ENCODE measurements around the gene PWWP2B. TPM values are rescaled to one million over a fixed set of nuclear protein-coding genes. Genes with fewer than 3 reads are reported as not detected.
"Not testable (repeated sequence)": the region's sequence is repeated elsewhere in the genome, so short reads cannot be mapped to it uniquely, and the experiment has no call there.

The PWWP2B gene
- total RNA-seq, 1 experiment from 2014 or later, result 6.7 TPM

DNA sequence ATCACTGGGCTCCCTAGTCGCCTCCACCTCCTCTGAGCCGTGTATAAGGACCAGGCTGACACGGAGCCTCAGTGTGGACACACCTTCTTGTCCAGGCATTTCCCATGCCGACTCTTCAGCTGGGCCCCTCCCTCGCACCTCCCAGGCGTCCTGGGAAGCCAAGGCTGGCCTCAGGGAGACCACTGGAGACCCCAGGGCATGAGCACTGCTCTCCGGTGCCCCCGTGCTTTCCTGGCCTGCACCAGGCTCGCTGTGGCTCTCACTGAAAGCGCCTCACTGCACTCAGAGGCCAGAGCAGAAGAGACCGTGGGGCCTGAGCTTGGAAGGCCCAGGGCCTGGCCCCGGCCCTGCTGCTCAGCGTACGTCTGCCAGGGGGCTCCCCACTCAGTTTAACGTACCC is 33.6 kb upstream of the PWWP2B start:
- DNase-seq (ENCODE audit: low read depth), result no peak

DNA sequence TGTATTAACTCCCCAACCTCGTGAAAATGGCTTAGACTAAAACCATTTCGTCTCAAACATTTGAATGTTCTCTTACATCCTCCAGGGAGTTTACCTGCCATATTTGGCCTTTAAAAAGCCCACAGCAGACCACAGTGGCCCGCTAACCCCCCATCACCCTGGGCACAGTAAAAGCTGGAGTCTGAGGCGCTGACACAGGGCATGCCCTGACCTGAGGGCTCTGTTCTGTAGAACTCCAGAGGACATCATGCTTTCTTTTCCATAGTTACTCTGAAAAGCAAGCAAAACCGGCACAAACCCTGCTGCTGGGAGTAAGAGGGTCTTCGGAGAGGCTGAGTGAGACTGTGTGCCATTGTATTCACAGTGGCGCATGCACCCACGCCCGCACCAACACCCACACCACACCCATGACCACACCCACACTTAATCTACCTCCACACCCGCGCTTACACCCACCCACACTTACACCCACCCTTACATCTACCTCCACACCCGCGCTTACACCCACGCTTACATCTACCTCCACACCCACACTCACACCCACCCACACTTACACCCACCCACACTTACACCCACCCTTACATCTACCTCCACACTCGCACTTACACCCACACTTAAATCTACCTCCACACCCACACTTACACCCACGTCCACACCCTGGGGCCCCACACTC is 32.9 kb upstream of the PWWP2B start:
- DNase-seq (ENCODE audit: low read depth), result no peak

DNA sequence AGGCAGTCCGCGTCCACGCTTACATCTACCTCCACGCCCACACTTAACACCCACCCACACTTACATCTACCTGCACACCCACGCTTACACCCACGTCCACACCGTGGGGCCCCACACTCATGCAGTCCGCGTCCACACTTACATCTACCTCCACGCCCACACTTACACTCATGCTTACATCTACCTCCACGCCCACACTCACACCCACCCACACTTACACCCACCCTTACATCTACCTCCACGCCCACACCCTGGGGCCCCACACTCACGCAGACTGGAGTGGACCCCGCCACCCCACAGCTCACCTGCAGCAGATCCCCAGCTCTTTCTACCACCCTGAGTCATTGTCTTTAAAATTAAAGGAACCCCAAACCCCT is 32.4 kb upstream of the PWWP2B start:
- DNase-seq (ENCODE audit: low read depth), result no peak

DNA sequence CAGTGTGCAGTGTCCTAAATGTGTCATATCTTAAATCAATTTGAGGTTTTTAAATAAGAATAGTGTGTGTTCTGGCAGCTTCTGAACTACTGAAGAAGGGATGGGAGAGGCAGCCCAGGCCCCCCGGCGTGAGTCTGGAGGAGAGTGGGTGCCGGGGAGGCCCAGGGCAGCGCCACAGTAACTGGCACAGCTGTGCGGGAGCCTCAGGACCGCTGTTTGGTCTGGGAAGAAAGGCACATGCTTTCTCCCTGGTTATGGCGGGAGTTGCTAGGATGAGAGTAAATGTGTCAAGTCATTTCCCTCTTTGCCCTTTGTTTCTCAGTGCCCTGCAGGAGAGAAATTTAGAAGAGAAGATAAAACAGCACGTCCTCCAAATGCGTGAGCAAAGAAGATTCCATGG is 31.9 kb upstream of the PWWP2B start:
- no peak for DNase-seq (ENCODE audit: low read depth)

DNA sequence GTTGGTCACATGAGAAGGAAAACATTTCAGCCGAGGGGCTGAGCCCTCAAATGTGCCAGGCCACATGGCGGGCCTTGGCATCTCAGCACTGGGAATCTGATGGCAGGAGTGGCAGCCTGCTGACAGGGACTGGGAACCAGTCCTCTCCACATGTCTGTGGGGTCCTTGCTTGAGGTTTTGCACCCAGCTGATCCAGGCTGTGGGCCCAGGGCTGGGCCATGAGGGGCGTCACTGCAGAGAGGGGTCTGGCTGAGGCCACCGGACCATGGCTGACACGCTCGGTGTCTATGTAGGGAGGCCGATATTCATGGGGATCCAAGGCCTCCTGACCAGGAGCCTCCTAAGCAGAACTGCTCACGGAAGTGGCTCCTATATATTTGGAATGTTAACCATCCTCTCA is 31.0 kb upstream of the PWWP2B start:
- DNase-seq (ENCODE audit: low read depth), result no peak

DNA sequence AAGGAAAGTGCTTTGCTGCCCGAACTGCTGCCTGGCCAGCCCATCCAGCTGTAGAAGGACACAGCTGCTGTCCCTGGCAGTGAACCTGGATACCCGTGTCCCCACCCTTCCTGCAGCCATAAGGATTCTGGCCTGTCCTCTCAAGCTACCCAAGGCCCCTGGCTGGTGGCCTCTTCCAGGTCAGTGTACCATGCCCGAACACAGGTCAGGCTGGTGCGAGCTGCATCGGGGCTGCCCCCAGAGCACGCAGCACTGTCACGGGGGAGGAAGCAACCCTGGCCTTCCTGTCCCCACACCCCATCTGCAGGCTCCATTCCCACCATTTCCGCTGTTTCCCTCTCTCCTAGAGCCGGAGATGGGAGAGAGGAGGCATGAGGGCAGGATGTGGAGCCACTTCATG is 30.5 kb upstream of the PWWP2B start:
- no peak for DNase-seq (ENCODE audit: low read depth)

DNA sequence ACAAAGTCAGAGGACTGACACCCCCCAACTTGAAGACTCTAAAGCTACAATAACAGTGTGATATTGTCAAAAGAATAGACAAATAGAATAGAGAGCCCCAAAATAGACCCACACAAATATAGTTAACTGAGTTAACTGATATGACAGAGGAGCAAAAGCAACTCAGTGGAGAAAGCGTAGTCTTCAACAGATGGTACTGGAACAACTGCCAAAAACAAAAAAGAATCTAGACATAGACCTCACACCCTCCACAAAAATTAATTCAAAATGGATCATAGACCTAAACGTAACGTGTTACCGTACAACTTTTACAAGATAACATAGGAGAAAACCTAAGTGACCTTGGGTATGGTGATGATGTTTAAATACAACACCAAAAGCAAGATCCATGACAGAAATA is 28.6 kb upstream of the PWWP2B start:
- no peak for DNase-seq (ENCODE audit: low read depth)

DNA sequence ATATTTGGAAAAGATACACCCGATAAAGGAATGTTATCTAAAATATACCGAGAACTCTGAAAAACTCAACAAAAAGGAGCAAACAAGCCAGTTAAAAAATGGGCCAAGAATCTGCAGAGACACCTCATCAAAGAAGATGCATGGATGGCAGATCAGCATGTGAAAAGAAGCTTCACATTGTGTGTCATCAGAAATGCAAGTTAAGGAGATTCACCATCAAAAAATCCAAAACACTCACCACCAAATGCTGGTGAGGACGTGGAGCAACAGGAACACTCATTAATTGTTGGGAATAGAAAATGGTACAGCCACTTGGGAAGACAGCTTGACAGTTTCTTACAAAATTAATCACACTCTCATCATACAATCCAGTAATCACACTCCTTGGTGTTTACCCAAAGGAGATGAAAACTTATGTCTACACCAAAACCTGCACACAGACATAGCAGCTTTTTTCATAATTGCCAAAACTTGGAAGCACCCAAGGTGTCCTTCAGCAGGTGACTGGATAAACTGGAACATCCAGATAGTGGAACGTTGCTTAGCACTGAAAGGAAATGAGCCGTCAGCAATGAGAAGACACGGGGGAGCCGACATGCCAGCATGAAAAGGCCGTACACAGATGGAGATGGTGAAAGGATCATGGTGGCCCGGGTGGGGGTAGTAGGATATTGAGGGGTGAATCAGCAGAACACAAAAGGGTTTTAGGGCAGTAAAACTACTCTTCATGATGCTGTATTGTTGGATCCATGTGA is 27.9 kb upstream of the PWWP2B start:
- no peak for DNase-seq (ENCODE audit: low read depth)

DNA sequence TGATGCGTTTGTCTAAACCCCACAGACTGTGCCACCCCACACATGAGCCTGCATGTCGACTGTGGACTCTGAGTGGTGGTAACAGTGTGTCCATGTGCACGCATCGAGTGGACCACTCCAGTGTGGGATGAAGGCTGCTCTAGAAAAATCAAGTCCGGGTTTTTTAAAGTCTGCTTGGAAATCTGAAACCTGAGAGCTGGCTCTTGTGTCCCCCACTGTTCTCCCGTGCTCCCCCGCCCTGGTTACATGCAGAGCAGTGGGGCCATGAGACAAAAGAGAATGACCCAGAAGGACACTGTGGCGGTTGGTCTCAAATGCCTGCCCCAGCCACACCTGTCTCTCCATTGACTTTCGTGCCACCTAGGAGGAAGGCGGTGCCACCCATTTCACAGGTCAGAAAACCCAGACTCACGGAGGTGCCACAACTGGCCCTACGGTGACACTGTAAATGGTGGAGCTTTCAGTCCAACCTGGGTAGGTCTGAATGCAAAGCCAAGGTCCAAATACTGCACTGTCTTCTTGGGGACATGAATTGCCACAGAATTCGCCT is 27.3 kb upstream of the PWWP2B start:
- no peak for DNase-seq (ENCODE audit: low read depth)

DNA sequence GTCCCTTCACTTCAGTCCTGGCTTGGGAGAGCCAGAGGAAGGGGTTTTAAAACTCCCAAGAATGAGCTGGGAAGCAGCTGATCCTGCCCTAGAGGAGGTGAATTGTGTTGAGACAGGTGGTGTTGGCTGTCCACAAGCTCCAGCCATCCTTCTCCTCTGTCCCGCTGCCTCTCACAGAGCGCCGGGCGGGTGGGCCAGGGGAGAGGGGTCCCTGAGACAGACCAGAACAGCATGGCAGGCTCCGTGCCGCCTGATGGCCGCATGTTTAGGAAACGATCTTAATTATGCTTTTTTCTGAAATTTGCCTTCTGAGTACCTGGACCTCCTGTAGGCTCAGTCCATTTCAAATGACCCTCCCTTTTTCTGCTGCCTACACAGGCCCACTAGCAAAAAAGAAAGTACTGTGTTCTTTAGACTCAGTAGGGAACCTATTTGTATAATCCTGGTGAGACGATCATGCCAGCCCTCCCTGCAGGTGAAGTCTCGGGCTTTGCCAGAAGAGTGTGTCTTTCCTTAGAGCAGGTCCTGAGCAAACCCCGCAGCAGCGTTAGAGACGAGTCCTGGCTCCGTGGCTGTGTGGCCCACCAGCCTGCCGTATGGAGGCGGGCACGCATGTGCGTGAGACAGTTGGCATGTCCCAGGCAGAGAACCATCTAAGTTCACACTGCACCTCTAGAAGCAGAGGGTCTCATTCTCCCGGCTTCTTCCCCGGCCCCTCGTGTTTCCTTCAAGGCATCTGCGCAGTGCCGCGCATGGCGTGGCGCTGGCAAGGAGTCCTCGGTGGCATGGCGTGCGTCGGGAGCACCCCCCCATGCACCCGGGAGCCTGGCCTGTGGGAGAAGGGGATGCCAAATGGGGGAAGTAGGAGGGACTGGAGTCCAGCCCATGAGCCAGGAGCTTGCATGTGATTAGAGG is 26.3 kb upstream of the PWWP2B start:
- DNase-seq (ENCODE audit: low read depth), result no peak

DNA sequence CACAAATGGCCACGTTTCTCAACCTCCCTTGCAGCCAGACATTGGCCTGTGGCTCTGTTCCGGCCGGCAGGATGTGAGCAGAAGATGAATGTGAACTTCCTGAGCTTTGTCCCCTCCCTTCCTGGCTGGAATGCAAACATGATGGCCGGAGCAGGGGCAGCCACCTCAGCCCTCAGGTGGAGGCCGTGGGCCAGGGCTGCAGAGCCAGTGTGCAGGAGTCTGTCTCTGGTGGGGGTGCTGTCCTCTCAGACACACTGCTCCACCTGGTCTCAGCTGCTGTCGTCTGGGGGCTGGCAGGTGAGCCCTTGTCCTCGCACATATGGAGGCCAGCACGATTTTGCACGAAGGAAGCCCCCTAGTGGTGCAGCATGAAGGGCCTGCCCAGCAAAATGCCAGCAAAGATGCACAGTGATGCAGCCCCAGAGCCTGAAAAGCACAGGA is 25.3 kb upstream of the PWWP2B start:
- no peak for DNase-seq (ENCODE audit: low read depth)

DNA sequence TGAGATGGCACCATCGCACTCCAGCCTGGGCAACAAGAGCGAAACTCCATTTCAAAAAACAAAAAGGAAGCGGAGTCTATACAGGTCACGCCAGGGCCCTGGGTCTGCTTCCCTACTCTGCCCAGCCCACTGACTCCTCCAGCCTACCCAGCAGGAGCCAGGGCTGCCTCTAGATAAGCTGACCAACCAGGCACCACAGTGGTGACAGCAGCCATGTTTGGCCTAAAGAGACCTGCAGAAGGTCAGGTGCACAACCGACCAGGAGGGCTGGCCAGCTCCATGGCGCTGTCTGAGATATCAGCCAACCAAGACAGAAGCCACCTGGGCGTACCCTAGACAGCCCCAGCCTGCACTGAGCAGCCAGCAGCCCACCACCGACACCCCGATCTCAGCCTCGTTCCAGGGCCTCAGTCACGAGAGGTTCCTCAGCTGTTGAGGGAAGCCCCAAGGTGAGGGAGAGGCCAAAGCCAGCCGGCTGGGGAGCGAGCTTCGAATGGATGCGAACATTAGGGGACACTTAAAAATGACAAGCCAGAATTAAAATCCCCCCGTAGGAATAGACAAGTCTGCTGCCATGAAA is 24.4 kb upstream of the PWWP2B start:
- DNase-seq (ENCODE audit: low read depth), result no peak

DNA sequence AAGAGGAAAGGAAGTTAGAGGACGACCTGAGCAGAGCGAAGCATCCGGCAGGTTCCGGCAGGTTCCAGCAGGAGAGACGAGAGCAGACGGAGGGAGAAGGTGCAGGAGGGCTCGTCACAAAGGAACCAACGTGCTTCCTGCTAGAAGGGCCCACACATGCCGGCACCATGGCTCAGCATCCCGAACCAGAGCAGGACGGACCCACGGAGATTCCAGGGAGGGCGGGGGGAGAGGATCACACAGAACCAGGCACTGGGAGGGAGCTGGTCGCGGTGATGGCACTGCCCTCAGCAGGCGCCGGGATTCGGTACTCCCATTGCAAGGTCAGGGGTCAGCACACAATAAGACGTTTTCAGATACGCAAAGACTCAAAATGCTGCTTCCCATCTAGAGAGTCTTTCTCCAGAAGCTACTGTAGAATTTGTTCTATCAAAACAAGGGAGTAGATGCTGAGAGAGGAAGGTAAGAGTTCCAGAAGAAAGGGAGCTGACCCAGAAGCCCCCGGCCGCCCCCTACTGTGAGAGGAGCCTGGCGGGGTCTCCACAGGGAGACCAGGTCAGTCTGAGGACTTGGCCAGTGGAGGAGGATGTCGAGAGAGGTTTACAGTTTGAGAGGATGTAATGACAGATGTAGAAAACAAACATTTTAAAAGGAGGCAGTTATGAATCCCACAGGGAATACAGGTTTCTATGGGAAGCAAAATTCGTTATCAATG is 23.6 kb upstream of the PWWP2B start:
- DNase-seq (ENCODE audit: low read depth), result no peak

DNA sequence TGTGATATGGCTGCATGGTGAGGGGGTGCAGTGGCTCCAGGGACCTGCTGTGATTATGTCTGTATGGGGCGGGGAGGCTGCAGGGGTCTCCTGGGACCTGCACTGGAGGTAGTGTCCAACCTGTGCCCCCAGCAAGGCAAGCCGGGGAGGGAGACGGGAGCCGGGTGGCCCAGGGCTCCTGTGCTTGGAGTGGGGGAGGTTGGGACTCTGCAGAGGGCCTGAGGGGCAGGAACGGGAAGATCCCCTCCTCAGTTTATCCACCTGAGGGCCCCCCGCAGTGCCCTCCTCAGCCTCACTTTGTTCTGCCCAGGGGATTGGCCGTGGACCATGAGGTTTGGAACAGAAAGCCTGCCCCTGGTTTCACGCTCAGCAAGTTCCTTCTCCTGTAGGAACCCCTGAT is 22.8 kb upstream of the PWWP2B start:
- DNase-seq (ENCODE audit: low read depth), result no peak

DNA sequence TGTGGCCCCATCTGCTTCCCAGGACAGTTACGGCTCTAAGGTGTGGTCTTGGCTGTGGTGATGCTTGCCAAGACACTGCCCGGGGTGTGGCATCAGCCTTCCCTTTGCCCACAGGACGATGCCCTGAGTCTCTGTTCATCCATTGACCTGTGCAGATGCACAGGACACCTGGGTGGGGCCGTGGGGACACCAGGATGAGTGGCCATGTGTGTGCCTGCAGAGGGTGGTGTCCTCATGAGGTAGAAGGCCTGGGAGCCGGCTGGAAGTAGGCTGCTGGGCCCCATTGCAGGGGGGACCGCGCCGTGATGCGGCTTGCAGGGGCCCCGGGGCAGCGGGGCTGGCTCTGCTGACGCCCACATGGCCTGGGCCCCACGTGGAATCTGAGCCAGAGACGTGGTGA is 22.4 kb upstream of the PWWP2B start:
- no peak for DNase-seq (ENCODE audit: low read depth)

DNA sequence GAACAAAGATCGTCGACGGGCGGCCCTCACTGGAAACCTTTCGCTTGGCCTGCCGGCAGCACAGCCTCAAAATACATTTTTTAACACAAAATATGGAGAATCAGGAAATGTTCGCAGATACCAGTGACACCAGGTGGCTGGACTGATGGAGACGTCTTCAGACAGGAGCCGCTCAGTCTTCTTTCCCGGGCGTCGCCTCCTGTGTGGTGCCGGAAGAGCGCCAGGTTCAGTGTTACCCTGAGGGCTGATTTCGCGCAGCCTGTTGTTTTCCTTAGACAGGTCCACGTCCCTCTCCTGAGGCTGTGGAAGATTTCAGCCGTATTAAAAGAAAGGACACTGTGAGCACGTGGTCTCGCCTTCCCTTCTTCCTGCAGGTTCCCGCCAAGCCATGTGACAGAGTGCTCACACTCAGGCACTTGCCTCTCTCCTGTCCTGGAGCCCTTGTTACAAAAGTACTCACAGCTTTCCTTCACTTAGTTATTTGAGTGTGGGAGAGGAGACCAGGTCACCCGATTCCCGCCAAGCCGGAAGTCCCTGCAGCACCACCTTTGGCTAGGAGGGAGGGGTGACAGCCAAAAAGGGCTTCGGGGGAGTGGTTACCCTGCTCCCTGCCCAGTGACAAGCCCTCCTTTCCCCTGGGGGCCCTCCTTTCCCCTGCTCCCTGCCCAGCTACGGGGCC is 21.7 kb upstream of the PWWP2B start:
- DNase-seq (ENCODE audit: low read depth), result no peak

DNA sequence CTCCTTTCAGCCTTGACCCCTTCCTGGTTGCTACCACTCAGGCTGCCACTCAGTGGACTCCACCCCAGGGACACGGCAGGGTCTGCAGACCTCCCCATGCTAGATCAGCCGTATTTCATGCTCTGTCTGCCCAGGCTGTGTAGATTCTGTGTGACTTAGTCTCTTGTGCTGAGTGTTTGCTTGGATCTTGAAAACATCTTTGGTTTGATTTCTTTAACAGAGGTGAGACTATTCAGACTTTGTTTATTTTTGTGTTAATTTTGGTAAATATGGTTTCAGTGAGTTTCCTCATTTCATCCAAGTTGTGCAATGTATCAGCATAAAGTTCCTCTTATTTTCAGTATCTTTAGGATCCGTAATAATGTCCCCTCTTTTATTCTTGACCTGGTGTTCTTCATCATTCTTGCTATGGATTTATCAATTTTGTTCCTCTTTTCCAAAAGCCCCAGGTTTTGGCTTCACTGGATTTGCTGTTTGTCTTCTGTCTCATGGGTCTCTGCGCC is 21.2 kb upstream of the PWWP2B start:
- DNase-seq (ENCODE audit: low read depth), result no peak

DNA sequence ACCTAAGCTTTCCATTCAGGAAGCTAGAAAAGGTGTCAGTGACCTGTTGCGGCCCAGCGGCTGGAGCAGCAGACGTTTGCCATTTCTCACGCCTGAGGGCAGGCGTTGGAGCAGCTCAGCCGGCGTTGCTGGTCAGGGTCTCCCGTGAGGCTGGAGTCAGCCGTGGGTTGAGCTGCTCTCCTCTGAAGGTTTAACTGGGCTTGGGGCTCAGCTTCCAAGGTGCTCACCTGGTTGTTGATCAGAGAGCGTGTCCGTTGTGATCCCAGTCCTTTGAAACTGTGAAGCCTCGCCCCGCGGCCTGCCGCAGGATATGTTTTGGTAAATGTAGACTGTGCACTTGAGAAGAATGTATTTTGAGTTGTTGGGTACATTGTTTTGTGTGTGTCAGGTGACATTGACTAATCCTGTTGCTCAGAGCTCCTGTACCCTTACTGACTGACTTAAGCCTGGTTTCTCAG is 20.6 kb upstream of the PWWP2B start:
- DNase-seq (ENCODE audit: low read depth), result no peak

DNA sequence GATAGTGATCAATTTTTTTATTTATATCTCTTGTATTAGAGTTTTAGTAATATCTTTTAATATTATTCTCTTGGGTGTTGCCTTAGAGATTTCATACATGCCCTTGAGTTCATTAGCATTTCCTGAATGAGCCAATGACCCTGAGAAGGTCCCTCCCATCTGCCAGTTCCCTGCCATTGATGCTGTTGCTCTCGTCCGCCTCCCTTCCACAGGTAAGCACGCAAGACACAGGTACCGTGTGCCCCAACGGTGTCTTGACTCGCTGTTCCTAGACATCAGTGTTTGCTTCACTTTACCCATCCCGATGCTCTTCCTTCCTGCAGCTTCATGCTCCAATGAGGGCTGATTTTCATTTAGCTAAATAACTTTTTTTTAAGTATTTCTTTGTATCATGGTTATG is 19.7 kb upstream of the PWWP2B start:
- no peak for DNase-seq (ENCODE audit: low read depth)

DNA sequence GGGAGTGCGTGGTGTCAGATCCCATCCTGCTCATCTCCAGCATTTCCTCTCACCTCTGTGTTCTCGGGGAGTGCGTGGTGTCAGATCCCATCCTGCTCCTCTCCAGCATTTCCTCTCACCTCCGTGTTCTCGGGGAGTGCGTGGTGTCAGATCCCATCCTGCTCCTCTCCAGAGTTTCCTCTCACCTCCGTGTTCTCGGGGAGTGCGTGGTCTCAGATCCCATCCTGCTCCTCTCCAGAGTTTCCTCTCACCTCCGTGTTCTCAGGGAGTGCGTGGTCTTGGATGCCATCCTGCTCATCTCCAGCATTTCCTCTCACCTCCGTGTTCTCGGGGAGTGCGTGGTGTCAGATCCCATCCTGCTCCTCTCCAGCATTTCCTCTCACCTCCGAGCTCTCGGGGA is 18.0 kb upstream of the PWWP2B start:
- not testable (repeated sequence) for DNase-seq (ENCODE audit: low read depth)
